Stimulated activated CD4-positive, alpha-beta T cell treated with anti-CD3 and anti-CD28 coated beads, Interleukin-4, amount 100 ng/mL, for 24 hours (primary cell): Measurements from ENCODE around the gene GAK.
"Not testable (repeated sequence)": the region's sequence is repeated elsewhere in the genome, so short reads cannot be mapped to it uniquely, and the experiment has no call there.

Experiments used
- DNase-seq: peaks from one replicate; pipeline ENCODE4 v3.0.0-alpha.2; 2020

GAK gene

DNA sequence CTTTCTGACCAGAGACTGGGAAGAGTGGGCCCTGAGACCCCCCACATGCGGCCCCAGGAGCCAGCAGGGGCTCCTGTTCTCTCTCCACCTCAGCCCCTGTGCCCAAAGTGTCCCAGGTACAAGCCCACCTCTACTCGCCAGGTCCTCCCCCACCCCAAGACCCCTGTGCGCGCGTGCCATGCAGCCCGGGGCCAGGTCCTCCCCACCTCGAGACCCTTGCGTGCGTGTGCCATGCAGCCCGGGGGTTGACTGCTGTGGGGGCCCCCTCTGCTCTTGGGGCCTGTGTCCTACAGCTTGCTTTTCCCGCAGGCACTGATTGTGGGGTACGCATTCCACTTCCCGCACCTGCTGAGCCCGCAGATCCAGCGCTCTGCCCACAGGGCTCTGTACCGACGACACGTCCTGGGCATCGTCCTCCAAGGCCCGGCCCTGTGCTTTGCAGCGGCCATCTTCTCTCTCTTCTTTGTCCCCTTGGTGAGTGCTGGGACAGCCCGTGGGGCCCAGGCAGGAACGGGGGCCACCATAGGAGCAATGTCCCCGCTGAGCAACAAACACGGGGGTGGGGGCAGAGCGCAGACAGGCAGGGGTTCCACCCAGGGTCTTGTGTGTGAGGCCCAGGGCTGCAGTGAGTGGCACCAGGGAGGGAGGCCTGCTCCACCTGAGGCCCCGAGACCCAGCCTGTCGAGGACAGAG lies 20.9 kb upstream of the GAK start:
- no peak for DNase-seq

DNA sequence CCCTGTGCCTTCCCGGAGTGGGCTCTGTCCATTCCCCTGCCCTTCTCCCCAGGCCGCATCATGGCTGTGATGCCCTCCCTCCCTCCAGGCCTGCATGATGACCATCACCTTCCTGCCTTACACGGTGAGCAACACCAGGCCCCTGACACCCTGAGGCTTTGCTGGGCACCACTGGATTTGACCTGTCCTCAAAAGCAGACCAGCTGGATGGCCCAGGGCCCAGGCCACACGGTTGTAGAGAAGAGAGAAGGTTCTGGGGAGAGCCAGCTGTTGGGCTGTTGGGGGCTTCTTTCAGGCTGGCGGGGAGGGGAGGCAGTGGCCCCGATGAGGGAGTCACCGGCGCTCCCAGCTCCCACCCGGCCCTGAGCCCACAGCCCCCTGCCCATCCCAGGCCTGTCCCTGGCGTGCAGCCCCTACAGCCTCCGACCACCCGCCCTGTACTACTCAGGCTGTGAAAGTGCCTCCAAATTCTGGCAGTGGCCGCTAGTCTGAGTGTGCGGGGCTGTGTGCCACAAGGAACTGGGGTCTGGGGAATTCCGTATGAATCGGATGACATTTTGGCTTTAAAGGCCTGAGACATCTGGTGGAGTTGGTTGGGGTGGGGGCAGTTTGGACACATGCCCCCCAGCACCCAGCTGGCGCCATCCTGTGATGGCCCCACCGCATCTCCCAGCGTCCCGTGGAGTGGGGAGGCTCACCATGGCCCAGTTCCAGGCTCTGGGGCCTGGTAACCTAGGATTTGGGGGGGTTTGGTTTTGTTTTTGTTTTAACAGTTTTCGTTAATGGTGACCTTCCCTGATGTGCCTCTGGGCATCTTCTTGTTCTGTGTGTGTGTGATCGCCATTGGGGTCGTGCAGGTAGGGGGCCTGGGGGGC lies 19.7 kb upstream of the GAK start:
- no peak for DNase-seq

DNA sequence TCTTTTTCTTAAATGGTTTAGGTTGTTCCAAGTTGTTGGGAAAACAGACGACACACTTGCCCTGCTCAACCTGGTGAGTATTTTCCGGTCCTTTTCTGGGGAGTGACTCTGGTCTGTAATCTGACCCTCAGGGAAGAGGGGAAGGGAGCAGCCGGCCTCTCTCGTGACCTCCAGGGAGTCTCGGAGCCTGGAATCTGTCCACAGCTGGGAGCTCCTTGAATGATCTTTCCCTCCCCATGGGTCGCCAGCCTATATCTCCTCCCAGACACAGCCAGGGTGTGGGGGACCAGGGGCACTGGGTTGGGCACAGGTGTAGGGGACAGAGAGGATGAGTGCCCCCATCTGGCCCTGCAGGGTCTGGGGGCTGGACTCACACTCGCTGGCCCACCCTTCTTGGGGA lies 19.1 kb upstream of the GAK start:
- no peak for DNase-seq

DNA sequence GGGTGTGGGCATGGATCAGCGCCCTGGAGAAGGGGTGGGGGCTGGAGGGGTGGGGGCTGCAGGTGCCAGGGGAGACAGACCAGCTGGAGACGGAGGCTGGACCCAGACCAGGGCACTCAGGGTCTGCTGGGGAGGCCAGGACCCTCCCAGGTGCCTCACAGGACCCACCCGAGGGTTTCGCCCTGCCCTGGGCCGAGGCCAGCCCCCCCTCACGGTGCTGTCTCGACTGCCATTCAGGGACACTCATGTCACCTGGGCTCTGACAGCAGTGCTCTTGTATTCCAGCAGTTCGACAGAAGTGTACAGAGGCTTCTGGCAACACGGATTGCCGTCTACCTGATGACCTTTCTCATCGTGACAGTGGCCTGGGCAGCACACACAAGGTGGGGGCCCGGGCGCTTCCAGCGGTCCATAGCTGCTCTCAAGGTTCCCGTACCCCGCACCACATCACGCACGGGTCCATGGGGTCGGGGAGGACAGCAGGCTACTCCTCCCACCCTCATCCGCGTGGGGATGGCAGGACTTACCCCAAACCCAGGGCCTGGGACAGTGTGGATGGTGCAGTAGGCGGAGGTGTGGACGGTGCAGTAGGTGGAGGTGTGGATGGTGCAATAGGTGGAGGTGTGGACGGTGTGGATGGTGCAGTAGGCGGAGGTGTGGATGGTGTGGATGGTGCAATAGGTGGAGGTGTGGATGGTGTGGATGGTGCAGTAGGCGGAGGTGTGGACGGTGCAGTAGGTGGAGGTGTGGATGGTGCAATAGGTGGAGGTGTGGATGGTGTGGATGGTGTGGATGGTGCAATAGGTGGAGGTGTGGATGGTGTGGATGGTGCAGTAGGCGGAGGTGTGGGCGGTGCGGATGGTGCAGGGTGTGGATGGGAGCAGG lies 18.3 kb upstream of the GAK start:
- DNase-seq, result no peak

DNA sequence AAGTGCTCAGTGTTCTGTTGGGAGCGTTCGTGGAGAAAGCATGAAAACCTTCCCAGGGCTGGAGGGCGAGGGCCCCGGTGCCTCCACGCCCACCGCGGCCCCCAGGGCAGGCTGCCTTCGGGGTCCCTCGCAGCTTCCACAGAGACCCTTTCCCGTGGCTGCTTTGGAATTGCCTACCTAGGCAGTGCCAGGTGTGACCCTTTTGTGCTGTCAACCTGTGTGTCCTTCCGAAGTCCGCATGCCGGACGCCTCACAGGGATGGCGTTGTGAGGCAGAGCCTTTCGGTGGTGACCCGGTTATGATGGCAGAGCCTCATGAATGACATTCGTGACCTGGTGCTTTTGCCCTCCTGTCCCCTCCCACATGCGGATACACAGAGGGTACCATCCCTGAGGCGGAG lies 17.5 kb upstream of the GAK start:
- no peak for DNase-seq

DNA sequence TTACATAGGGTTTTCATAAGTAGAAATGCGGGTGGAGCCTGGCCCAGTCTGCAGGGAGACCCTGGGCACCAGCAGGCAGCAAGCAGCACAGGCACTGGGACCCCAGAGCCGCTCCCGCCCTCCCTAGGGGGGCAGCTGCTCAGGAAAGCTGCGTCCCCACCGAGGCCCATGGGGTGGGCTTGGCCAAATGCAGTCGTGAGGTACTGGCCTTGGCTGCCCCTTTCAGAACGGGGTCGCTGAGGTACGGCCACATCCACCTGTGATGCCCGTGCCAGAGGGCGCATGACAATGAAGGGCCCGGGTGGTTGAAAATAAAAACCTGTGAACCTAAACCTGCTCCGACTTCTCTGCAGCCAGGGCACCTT lies 16.8 kb upstream of the GAK start:
- no peak for DNase-seq

DNA sequence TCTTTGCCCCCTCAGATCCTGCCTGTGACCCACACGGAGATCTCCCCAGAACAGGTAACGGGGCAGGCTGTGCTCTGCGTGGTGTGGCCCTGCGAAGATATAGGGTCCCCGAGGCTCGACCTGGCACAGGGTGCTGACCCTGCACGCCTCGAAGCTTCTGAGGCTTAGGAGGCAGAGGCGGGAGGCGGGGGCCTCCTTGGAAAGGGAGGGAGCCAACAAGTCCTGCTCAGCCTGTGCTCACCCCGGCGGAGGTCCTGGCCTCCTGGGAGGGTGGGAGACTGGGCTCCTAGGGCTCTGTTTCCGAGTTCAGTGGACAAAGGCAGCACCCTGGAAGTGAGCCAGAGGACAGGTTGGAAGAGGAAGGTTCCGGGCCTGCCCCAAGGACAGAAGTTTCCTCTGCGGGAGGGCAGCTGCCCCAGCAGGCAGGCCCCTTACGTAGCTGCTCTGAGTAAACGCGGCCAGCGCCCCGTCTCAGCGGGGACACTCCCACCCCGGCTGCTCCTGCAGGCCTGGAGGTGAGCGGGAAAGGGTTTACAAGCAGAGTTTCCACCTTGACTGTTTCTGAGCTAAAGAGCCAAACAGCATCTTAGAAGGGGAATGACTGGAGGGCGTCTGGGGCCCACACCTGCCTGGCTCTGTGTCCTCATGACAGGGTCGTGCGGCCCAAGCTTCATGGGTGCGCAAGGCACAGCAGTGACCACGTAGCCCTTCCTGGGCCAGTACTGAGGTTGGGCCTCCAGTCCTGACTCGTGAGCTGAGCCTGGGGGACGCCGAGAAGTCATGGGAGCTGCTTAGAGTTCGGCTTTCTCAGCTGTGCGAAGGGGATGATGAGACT lies 16.2 kb upstream of the GAK start:
- DNase-seq, result no peak

DNA sequence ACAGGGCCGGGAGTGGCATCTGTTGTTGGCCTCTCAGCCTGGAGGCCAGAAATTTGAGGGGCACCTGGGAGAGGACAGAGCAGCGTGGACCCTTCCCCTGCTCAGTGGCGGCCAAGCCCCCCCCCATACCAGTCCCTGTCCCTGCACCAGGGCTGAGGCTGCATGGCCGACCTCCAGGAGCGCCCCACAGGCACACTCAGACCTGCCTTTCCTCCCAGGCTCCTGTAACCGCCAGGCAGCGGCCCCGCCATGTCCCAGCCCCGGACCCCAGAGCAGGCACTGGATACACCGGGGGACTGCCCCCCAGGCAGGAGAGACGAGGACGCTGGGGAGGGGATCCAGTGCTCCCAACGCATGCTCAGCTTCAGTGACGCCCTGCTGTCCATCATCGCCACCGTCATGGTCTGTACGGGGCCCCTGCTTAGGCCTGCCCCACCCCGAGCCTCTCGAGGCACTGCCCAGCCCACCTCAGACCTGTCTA lies 15.4 kb upstream of the GAK start:
- no peak for DNase-seq

DNA sequence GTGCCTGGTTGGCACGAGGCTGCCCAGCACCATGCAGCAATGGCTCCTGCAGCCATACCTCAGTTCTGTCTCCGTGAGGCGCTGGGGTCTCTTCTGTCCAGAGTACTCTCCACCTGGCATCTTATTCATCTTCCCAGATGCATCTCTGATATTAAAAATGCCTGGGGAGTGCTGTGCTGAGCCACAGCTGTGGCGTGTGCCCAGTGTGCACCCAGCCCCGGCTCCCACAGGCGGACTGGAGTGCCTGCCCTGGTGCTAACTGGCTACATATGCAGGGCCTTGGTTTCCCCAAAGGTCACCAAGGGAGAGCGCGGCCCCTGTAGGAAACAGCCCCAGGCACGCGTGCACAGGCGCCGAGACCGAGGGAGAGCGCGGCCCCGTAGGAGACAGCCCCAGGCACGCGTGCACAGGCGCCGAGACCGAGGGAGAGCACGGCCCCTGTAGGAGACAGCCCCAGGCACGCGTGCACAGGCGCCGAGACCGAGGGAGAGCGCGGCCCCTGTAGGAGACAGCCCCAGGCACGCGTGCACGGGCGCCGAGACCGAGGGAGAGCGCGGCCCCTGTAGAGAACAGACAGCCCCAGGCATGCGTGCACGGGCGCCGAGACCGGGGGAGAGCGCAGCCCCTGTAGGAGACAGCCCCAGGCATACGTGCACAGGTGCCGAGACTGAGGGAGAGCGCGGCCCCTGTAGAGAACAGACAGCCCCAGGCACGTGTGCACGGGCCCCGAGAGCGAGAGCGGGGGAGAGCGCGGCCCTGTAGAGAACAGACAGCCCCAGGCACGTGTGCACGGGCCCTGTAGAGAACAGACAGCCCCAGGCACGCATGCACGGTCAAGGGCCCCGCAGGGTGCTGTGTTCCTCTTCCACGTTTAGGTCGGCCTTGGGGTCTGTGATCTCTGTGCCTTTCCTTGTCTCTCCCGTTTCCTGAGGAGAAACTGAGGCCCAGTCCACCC lies 14.7 kb upstream of the GAK start:
- no peak for DNase-seq

DNA sequence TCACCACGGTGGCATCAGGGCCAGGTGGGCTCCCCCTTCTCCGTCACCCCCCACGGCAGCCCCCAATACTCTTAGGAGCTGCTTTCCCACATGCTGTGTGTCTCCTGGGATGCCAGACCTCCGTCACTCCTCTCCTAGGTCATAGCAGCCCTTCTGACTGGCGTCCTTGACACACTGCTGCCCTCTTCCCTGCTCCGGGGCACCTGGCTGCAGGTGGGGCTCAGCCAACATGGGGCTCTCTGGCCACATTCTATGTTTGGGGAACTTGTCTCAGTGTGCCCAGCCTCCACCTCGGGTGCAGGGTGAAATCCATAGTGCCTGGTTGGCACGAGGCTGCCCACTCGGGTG lies 14.0 kb upstream of the GAK start:
- no peak for DNase-seq

DNA sequence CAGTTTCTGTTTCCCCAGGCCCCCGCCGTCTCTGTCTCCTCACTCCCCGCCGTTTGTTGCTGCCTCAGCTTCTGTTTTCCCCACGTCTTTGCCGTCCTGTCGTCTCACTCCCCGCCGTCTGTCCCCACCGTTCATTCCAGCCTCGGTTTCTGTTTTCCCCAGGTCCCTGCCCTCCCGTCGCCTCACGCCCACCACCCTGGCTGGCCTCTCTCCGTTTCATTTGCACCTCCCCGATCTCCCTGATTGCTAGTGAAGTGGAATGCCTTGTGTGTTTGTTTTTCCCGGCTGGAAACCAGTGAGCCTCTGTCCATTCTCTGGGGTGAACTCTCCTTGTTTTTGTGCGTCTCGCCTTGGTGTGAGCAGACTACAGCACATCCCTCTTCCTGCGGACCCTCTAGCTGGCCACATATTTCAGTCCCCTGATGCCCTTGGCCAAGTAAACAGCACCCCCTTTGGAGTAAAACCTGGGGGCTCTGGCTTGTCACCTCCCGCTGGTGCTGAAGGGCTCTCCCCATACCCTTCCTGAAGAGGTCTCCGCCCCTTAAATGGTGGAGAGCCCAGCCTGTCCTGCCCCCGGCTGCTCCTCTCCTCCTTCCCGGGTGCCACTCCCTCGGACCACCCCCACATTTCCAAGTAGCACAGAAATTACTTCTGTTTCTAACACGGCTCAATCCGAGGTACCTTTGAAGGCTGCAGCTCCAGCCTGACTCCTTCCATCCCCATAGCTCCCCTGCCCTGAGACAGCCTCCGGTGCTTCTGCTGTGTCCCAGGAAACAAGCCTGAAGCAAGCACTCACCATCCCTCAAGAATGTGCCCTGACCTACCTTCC lies 13.4 kb upstream of the GAK start:
- DNase-seq, result no peak

DNA sequence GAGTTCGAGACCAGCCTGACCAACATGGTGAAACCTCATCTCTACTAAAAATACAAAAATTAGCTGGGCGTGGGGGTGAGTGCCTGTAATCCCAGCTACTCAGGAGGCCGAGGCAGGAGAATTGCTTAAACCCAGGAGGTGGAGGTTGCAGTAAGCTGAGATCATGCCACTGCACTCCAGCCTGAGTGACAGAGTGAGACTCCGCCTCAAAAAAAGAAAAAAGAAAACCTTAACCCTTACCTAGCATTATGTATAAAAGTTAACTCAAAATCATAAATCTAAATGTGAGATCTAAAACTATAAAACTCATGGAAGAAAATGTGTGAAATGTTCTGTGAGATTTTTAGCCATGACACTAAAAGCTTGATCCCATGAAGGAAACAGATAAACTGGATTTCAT lies 7.4 kb upstream of the GAK start:
- not testable (repeated sequence) for DNase-seq

DNA sequence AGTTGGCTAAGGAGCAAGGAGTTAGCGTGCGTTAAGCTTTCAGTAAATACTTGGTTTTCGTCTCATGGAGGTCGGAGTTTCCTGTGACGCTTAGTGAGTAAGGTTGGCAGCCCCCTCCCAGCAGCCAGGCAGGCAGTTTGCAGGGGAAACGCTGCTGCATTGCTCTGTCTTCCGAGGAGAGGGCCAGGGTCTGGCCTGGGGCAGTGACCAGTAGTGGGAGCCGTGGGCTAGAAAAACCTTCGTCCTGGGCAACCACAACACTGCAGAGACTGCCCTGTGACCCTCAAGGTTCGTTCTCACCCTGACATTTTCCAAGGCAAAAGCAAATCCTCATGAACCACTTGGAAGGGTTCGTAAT lies 576 bp upstream of the GAK start:
- DNase-seq, result no peak

DNA sequence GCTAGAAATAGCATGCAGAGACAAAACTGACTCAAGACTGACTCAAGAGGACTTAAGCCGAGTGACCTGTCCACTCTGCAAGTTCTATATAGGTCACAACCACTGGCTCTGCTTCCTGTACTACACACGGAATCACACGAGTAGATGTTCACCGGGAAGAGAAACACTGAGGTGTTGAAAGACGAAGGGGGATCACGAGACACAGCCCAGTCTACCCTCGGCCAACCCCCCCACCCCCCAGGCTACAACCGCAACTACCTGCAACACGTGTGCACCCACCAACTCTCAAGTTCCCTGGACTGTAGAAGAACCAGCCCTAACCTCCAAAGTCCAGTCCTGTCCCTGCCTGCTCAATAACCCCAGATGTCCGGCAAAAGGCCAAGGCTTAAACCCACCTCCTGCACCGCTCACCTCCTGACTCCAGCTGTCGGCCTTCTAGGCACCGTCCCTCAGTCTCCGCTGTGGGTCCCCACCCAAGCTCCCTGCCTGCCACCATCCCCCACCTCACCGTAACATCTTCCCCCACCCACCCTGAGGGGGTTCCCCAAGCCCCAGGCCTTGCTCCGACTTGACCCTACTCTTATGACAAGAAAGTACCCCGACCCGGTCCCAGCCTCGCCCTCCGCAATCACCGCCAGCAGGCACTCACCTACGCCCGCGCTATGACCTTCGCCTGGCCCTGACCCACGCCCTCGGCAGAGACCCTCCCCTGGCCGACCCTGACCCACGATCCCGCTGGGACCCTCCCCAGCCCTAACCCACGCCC lies 739 bp downstream of the GAK start:
- peak; percentile 17 for DNase-seq

DNA sequence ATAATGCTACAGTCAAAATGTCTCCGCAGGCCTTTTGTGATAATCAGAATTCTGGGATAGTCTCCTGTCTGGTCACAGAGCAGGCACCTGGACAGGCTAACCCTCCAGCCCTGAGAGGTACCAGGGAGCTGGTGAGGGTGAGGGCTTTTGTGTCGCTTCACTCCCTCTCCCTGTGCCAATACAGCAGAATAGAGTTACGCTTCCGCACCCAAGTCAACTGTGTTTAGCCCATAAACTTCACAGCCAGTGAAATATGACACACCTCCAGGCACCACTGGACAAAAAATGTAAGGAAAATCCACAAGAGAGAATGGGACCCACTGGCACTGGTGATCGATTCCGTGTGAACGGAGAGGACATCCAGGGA lies 1.3 kb downstream of the GAK start:
- DNase-seq, result no peak

DNA sequence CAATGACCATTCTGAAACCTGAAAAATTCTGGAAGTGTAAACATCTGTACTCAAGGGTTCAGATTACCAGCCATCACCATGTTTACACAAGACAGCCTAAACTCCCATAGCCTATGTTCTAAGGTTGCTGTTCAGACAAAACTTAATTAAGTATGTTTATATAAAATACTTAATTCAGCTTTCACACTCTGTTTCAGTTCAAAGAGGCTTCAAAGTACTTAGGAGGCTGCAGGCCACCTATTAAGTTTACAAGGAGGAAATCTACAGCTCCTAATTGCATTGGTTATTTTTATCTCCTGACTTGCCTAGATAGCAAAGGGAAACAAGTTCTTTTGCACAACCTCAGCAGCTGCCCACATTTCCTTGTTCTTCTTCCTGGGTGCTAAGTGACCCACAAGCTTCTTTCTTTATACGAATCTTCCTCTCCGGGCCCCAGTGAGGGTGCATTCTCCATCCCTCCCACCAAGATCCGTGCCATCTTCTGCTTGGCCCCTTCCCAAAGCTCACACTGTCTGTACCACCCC lies 2.0 kb downstream of the GAK start:
- DNase-seq, result no peak

DNA sequence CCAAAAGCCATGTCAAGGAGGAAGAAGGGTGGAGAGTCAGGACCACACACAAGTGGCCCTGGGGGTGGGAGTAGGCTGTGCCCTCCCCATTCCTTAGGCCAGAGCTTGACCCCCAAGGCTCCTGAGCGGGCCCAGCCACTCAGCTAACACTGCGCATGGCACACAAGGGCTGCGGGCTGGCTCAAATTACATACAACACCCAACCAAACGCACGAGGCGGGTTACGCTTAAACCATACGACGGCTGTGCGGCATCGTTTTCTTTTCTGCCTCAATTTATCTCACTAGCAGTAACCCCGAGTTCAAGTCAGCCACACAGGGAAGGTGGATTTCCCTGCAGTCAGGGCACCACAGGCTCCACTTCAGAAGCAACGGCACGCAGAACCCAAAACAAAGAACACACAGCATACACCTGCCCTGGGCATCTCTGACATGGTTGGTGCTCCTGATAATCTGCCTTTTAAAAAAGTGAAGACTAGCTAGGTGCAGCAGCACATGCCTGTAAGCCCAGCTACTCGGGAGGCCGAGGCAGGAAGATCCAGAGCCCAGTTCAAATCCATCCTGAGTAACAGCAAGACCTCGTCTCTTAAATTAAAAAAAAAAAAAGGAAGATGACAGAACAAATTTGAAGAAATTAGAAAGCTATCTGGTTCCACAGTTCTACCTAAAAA lies 2.9 kb downstream of the GAK start:
- DNase-seq, result no peak

DNA sequence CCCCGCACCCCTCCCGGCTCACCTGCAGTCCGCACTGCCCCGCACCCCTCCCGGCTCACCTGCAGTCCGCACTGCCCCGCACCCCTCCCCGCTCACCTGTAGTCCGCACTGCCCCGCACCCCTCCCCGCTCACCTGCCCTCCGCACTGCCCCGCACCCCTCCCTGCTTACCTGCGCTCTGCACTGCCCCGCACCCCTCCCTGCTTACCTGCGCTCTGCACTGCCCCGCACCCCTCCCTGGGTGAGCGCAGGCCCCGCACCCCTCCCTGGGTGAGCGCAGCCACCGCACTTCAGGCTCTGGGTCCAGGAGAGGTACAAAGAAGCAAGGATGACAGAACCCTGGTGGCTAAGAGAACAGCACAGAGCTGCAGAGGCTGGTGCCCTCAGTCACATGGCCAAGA lies 4.5 kb downstream of the GAK start:
- not testable (repeated sequence) for DNase-seq

DNA sequence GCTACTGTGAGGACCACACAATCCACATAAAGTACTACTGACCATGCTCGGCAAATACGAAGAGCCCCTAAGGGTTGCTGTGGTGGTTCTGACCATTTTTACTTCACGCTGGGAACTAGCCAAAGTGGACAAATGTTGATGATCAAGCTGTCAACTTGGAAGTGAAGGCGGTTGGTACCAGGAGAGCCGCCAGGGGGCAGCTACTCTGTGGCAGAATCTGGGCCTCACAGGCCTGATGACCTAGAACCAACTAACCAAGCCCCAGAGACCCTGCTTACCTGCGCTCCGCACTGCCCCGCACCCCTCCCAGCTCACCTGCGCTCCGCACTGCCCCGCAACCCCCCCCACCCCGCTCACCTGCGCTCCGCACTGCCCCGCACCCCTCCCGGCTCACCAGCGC lies 5.6 kb downstream of the GAK start:
- no peak for DNase-seq
